ENCODE results near the gene CX3CL1. TPM values are rescaled to one million over a fixed set of nuclear protein-coding genes. Genes with fewer than 3 reads are reported as not detected.

Gene CX3CL1
- total RNA-seq, 2 experiments from 2014 or later: not detected

- ChIA-PET POLR2A (no interaction called here), CTCF (ENCODE audit: unreplicated experiment) (no interaction called here)
- no peak overlapping the region for H3K4me2 ChIP-seq (ENCODE audit: low read length)
- no peak overlapping the region for H3K27ac ChIP-seq (ENCODE audit: low read depth, low read length, poor library complexity, severe bottlenecking)
- H3K36me3 ChIP-seq (ENCODE audit: insufficient read depth, low read length): no peaks in the 10 kb centered on the region
- DNase-seq (ENCODE audit: low spot score): no peak
- no peak overlapping the region for H3K4me3 ChIP-seq (ENCODE audit: low read depth, low read length, poor library complexity, severe bottlenecking)
- no peak overlapping the region for H2AFZ ChIP-seq (ENCODE audit: low read length)
- BruUV-seq (replicated peaks): no TSS peak
- TF ChIP-seq CTCF (conservative IDR thresholded peaks at IDR 0.05; ENCODE audit: low read length): no peak
- TF ChIP-seq EZH2phosphoT487 (IDR thresholded peaks at IDR 0.05; ENCODE audit: borderline replicate concordance, low read depth, low read length): no peak
- H3K79me2 ChIP-seq (ENCODE audit: insufficient read depth, low read depth, low read length): no peaks in the 10 kb centered on the region
- H3K9me2 ChIP-seq (ENCODE audit: insufficient read depth, low read length): no peaks in the 10 kb centered on the region
- no peaks in the 10 kb centered on the region for H3K4me1 ChIP-seq (ENCODE audit: insufficient read depth, low read length, poor library complexity, severe bottlenecking)
- intact Hi-C loops (cut with micrococcal nuclease; ENCODE audit: unreplicated experiment): no loop called here
- no peaks in the 10 kb centered on the region for H3K9me3 ChIP-seq (ENCODE audit: low read length)
- no peaks in the 10 kb centered on the region for H4K20me1 ChIP-seq (ENCODE audit: insufficient read depth, low read length)
Observed at GRCh38 chr16:57357330-57358085, 14.8 kb upstream of the CX3CL1 start.

- H3K27ac ChIP-seq (ENCODE audit: low read depth, low read length, poor library complexity, severe bottlenecking): no peak overlapping the region
- no peaks in the 10 kb centered on the region for H3K4me1 ChIP-seq (ENCODE audit: insufficient read depth, low read length, poor library complexity, severe bottlenecking)
- H3K4me2 ChIP-seq (ENCODE audit: low read length): no peak overlapping the region
- no peak for TF ChIP-seq CTCF (conservative IDR thresholded peaks at IDR 0.05; ENCODE audit: low read length)
- H3K79me2 ChIP-seq (ENCODE audit: insufficient read depth, low read depth, low read length): no peaks in the 10 kb centered on the region
- no peaks in the 10 kb centered on the region for H3K9me3 ChIP-seq (ENCODE audit: low read length)
- H3K4me3 ChIP-seq (ENCODE audit: low read depth, low read length, poor library complexity, severe bottlenecking): no peak overlapping the region
- intact Hi-C loops (cut with micrococcal nuclease; ENCODE audit: unreplicated experiment): no loop called here
- CTCF ChIA-PET (ENCODE audit: unreplicated experiment): no interaction called here
- no TSS peak for BruUV-seq (replicated peaks)
- H4K20me1 ChIP-seq (ENCODE audit: insufficient read depth, low read length): no peaks in the 10 kb centered on the region
- no peak for DNase-seq (ENCODE audit: low spot score)
- no peaks in the 10 kb centered on the region for H3K9me2 ChIP-seq (ENCODE audit: insufficient read depth, low read length)
- no peaks in the 10 kb centered on the region for H3K36me3 ChIP-seq (ENCODE audit: insufficient read depth, low read length)
- H2AFZ ChIP-seq (ENCODE audit: low read length): no peak overlapping the region
- POLR2A ChIA-PET: no interaction called here
Observed at GRCh38 chr16:57358086-57358420, 14.2 kb upstream of the CX3CL1 start.

GRCh38 chr16:57358527-57359095 is 13.7 kb upstream of the CX3CL1 start, which contains the start of gene CCL22:
CCL22 (plus strand) TSS chr16:57358783; CDS start chr16:57358817, 34 bp downstream.
- no TSS peak for BruUV-seq (replicated peaks)
- H3K27ac ChIP-seq (ENCODE audit: low read depth, low read length, poor library complexity, severe bottlenecking): no peak within 1 kb of the TSS
- no peak for DNase-seq (ENCODE audit: low spot score)
- intact Hi-C loops (cut with micrococcal nuclease; ENCODE audit: unreplicated experiment): no loop called here
- no peaks in the 10 kb centered on the region for H3K9me3 ChIP-seq (ENCODE audit: low read length)
- ChIA-PET CTCF (ENCODE audit: unreplicated experiment) (no interaction called here), POLR2A (no interaction called here)
- no peaks in the 10 kb centered on the region for H3K79me2 ChIP-seq (ENCODE audit: insufficient read depth, low read depth, low read length)
- H3K4me1 ChIP-seq (ENCODE audit: insufficient read depth, low read length, poor library complexity, severe bottlenecking): no peaks in the 10 kb centered on the region
- H3K9me2 ChIP-seq (ENCODE audit: insufficient read depth, low read length): no peaks in the 10 kb centered on the region
- no peak within 1 kb of the TSS for H2AFZ ChIP-seq (ENCODE audit: low read length)
- no peak within 1 kb of the TSS for H3K4me2 ChIP-seq (ENCODE audit: low read length)
- H4K20me1 ChIP-seq (ENCODE audit: insufficient read depth, low read length): no peaks in the 10 kb centered on the region
- H3K4me3 ChIP-seq (ENCODE audit: low read depth, low read length, poor library complexity, severe bottlenecking): no peak within 1 kb of the TSS
- TF ChIP-seq EZH2phosphoT487 (IDR thresholded peaks at IDR 0.05; ENCODE audit: borderline replicate concordance, low read depth, low read length): no peak
- TF ChIP-seq CTCF (conservative IDR thresholded peaks at IDR 0.05; ENCODE audit: low read length): no peak
- H3K36me3 ChIP-seq (ENCODE audit: insufficient read depth, low read length): no peaks in the 10 kb centered on the region

All from OCI-LY7 (cell line).